Esophagus squamous epithelium (tissue), 5 donors: ENCODE data around the gene FKBP7. TPM values are rescaled to one million over a fixed set of nuclear protein-coding genes. Genes with fewer than 3 reads are reported as not detected.
"Not testable (repeated sequence)": the region's sequence is repeated elsewhere in the genome, so short reads cannot be mapped to it uniquely, and the experiment has no call there.

Experiments
- DNase-seq: peaks from one replicate; lab custom pipeline; 2025; lab: John Stamatoyannopoulos, UW
- H3K27ac ChIP-seq, 4 donors: fragments of 200-600 bp; sonication (generic); one replicate each; pipeline ENCODE4 v1.5.1; 2016 to 2019; ENCODE audit warnings: mild to moderate bottlenecking in 1 of 4
- H3K27me3 ChIP-seq, 4 donors: fragments of 200-600 bp; sonication (generic); 1 replicate in 3 of 4; 2 replicates in 1 of 4; pipeline versions ENCODE4 v1.5.1 to v1.6.0; 2017 to 2021; ENCODE audit warnings: antibody characterized with exemption in 1 of 4
- H3K36me3 ChIP-seq, 3 donors: fragments of 200-600 bp; sonication (generic); one replicate each; pipeline ENCODE4 v1.5.1; 2016 to 2019
- H3K4me1 ChIP-seq, 3 donors: fragments of 200-600 bp; sonication (generic); one replicate each; pipeline ENCODE4 v1.5.1; 2017 to 2019
- H3K4me3 ChIP-seq, 4 donors: fragments of 200-600 bp; sonication (generic); 1 replicate in 3 of 4; 2 replicates in 1 of 4; pipeline ENCODE4 v1.5.1; 2016 to 2019; ENCODE audit warnings: mild to moderate bottlenecking in 2 of 4, moderate library complexity in 1 of 4
- H3K9me3 ChIP-seq, 3 donors: fragments of 200-600 bp; sonication (generic); one replicate each; pipeline ENCODE4 v1.5.1; 2016 to 2019
- CTCF ChIP-seq, 6 experiments: fragments of 450-650 bp in 4 of 6; fragments of 200-600 bp in 2 of 6; sonication (generic) in 2 of 6; IDR thresholded peaks; one replicate each; pipeline ENCODE4 v1.5.1; 2016 to 2019; ENCODE audit warnings: antibody characterized with exemption in 6 of 6, mild to moderate bottlenecking in 4 of 6, moderate library complexity in 4 of 6
- POLR2A ChIP-seq, 4 donors: fragments of 450-650 bp; IDR thresholded peaks; one replicate each; pipeline ENCODE4 v1.6.1; 2017; ENCODE audit warnings: antibody characterized with exemption in 4 of 4, mild to moderate bottlenecking in 4 of 4, moderate library complexity in 3 of 4
- WGBS, 2 donors: methylation state at CpG; one replicate each; pipeline ENCODE4 v1.1.5; 2018; 5-methylcytosine and 5-hydroxymethylcytosine counted together
- intact Hi-C: fragments of 100-400 bp; cut with DNase I; formaldehyde crosslinking; loops from one replicate; pipeline ENCODE4 v1.15.0; 2022
- total RNA-seq, 4 donors: library from RNA; depleted of rRNA; stranded (reverse); fragments of >200 nt; gene quantifications; one replicate each; pipeline ENCODE4 v1.1.0, GENCODE V29; 2016
- donor health status: DM: yes; HTN: yes; CAD: no.

The FKBP7 gene
- 10 to 100 TPM in 1 of 4 donors, 1 to 10 TPM in 1, under 1 TPM in 2; 0.83 to 10.5 (median 1.4) TPM for total RNA-seq

- Histone ChIP-seq H3K36me3 (no peaks in the 10 kb centered on the region), H3K27me3 (no peaks in the 10 kb centered on the region), H3K4me1 (peaks cover 12 to 62% (median 38%) of the 10 kb centered on the region in 3 donors), H3K9me3 (no peaks in the 10 kb centered on the region), H3K27ac (peak within 1 kb of the TSS; percentile 88 to 97 (median 94)), H3K4me3 (peak within 1 kb of the TSS; percentile 44 to 83 (median 69))
- intact Hi-C loops: no loop called here
- peak; percentile 39 for DNase-seq
- TF ChIP-seq CTCF (IDR thresholded peaks at IDR 0.05) (peak; percentile 62 to 77 (median 68)), POLR2A (IDR thresholded peaks at IDR 0.05) (peak in 2 of 4 donors; percentile 65 to 74)
- 1% methylated on average over 29 to 30 of the region's 56 CpGs for WGBS, 2 donors
These were observed at the start of gene FKBP7 for GRCh38 chr2:178478439-178479274. Gene FKBP7 (minus strand): TSS chr2:178478600. CDS start chr2:178478499, 101 bp downstream.

- 67 to 82% methylated on average over 2 of the region's 2 CpGs for WGBS, 2 donors
These were observed 49.2 kb upstream of the FKBP7 start for GRCh38 chr2:178527592-178527991.

DNA sequence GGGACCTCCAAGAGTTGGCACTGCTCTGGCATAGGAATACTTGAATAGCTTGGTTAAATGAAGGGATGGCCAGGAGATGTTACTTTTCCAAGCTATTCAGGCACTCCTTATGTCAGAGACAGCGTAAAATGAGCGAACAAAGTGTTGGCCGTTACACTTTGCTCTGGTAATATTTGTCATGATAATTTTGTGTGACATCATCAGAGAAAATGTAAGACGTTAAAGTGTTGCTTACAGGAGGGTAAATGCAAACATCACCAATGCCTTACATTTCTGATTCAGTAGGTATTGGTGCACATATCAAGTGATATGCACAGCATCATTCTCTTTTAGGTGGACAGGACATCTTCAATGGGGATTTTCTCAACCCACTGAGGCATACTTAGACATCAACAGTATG lies 47.9 kb upstream of the FKBP7 start:
- H3K9me3 ChIP-seq: no peaks in the 10 kb centered on the region
- 86 to 97% methylated on average over 4 of the region's 4 CpGs for WGBS, 2 donors
- intact Hi-C loops: no loop called here
- H3K27ac ChIP-seq: no peak overlapping the region
- H3K27me3 ChIP-seq: no peaks in the 10 kb centered on the region
- DNase-seq: no peak
- TF ChIP-seq CTCF (IDR thresholded peaks at IDR 0.05): no peak
- no peak for TF ChIP-seq POLR2A (IDR thresholded peaks at IDR 0.05)
- H3K4me1 ChIP-seq: peaks cover 0 to 9% (median 0%) of the 10 kb centered on the region in 3 donors
- H3K36me3 ChIP-seq: peaks cover 0 to 3% (median 0%) of the 10 kb centered on the region in 3 donors
- H3K4me3 ChIP-seq: no peak overlapping the region

More at GRCh38 chr2:178527592-178527991, 49.2 kb upstream of the FKBP7 start:
- no peak for TF ChIP-seq POLR2A (IDR thresholded peaks at IDR 0.05)
- no peak for TF ChIP-seq CTCF (IDR thresholded peaks at IDR 0.05)
- no peak overlapping the region for H3K4me3 ChIP-seq
- no peak overlapping the region for H3K27ac ChIP-seq
- no peaks in the 10 kb centered on the region for H3K27me3 ChIP-seq
- DNase-seq: no peak
- intact Hi-C loops: no loop called here
- peaks cover 0 to 17% (median 0%) of the 10 kb centered on the region in 3 donors for H3K36me3 ChIP-seq
- peaks cover 0 to 9% (median 0%) of the 10 kb centered on the region in 3 donors for H3K4me1 ChIP-seq
- H3K9me3 ChIP-seq: no peaks in the 10 kb centered on the region

GRCh38 chr2:178525460-178525859 lies 47.1 kb upstream of the FKBP7 start:
- H3K36me3 ChIP-seq, H3K4me1 ChIP-seq, intact Hi-C loops, H3K4me3 ChIP-seq, H3K9me3 ChIP-seq, DNase-seq, H3K27me3 ChIP-seq, H3K27ac ChIP-seq: not testable (repeated sequence)
- 73 to 88% methylated on average over 1 of the region's 1 CpG for WGBS, 2 donors

- DNase-seq, H3K4me1 ChIP-seq, H3K9me3 ChIP-seq, H3K36me3 ChIP-seq, H3K27ac ChIP-seq, H3K27me3 ChIP-seq, intact Hi-C loops, H3K4me3 ChIP-seq: not testable (repeated sequence)
- 90 to 95% methylated on average over 2 to 4 of the region's 5 CpGs for WGBS, 2 donors
These were observed 46.6 kb upstream of the FKBP7 start for GRCh38 chr2:178525010-178525409.

GRCh38 chr2:178523596-178524134 lies 45.3 kb upstream of the FKBP7 start:
- Histone ChIP-seq H3K27ac (peak overlapping the region; percentile 77 to 90 (median 86)), H3K4me3 (peak overlapping the region; percentile 58 to 86 (median 72)), H3K4me1 (peaks cover 0 to 9% (median 0%) of the 10 kb centered on the region in 3 donors), H3K36me3 (peaks cover 0 to 4% (median 0%) of the 10 kb centered on the region in 3 donors), H3K9me3 (no peaks in the 10 kb centered on the region), H3K27me3 (no peaks in the 10 kb centered on the region)
- TF ChIP-seq POLR2A (IDR thresholded peaks at IDR 0.05) (no peak), CTCF (IDR thresholded peaks at IDR 0.05) (no peak)
- WGBS, 2 donors: 26 to 27% methylated on average over 8 of the region's 8 CpGs
- intact Hi-C loops: no loop called here
- DNase-seq: no peak
